IMR-90 (cell line): ENCODE data around the gene SIPA1. TPM values are rescaled to one million over a fixed set of nuclear protein-coding genes. Genes with fewer than 3 reads are reported as not detected.

Experiments
- ATAC-seq: fragments of 200-7000 bp; cut with Tn5 transposase; 2 replicates; pipeline ENCODE4 v1.9.1; 2020; ENCODE audit warnings: low read depth, mild to moderate bottlenecking, moderate library complexity
- BruUV-seq: library from RNA; stranded (reverse); fragments of 400-500 nt; replicated peaks from 2 replicates; lab custom pipeline; 2021; lab: Mats Ljungman, UMichigan
- CTCF ChIA-PET: fragments of 300-600 bp; formaldehyde crosslinking; extraction: SDS; loops from one replicate; lab custom pipeline; 2021; ENCODE audit warnings: antibody characterized with exemption; lab: Yijun Ruan, JAX
- POLR2A ChIA-PET: fragments of 300-600 bp; sonication (Branson Sonifier 250); formaldehyde crosslinking; loops from one replicate; lab custom pipeline; 2022; ENCODE audit warnings: antibody characterized with exemption; ENCODE audit not compliant: unreplicated experiment; lab: Charles Lee
- DNase-seq: peaks from one replicate; pipeline ENCODE4 v3.0.0; 2013
- H2AFZ ChIP-seq: replicated peaks from 2 replicates; pipeline ENCODE3; 2013; ENCODE audit warnings: low read length, mild to moderate bottlenecking; ENCODE audit not compliant: poor library complexity
- H2AK5ac ChIP-seq: 2 replicates; pipeline ENCODE4 v1.6.1; 2013; ENCODE audit warnings: low read depth, low read length, inconsistent platforms
- H2AK9ac ChIP-seq: replicated peaks from 2 replicates; pipeline ENCODE3; 2013; ENCODE audit warnings: mild to moderate bottlenecking, low read depth, low read length, moderate library complexity; ENCODE audit not compliant: poor library complexity
- H2BK120ac ChIP-seq: 2 replicates; pipeline ENCODE4 v1.6.1; 2013; ENCODE audit warnings: low read depth, low read length, inconsistent platforms
- H2BK15ac ChIP-seq: 3 replicates; pipeline ENCODE4 v1.6.1; 2013; ENCODE audit warnings: low read depth, low read length, inconsistent platforms
- H2BK20ac ChIP-seq: 2 replicates; pipeline ENCODE4 v1.6.1; 2013; ENCODE audit warnings: low read depth, mild to moderate bottlenecking, inconsistent platforms, low read length, moderate library complexity
- H2BK5ac ChIP-seq: 2 replicates; pipeline ENCODE4 v1.6.1; 2013; ENCODE audit warnings: mild to moderate bottlenecking, low read depth, low read length, inconsistent platforms; ENCODE audit not compliant: poor library complexity, severe bottlenecking
- H3K14ac ChIP-seq: replicated peaks from 2 replicates; pipeline ENCODE4 v1.6.1; 2013; ENCODE audit warnings: low read depth, low read length, inconsistent platforms
- H3K18ac ChIP-seq: 2 replicates; pipeline ENCODE4 v1.6.1; 2013; ENCODE audit warnings: low read depth, low read length, control low read depth
- H3K23ac ChIP-seq: 2 replicates; pipeline ENCODE4 v1.6.1; 2013; ENCODE audit warnings: low read depth, low read length, inconsistent platforms
- H3K27ac ChIP-seq: 2 replicates; pipeline ENCODE4 v1.5.1; 2013; ENCODE audit warnings: mild to moderate bottlenecking, control low read depth, low read length; ENCODE audit not compliant: insufficient read depth
- H3K27me3 ChIP-seq: 2 replicates; pipeline ENCODE4 v1.6.1; 2013; ENCODE audit warnings: low read length; ENCODE audit not compliant: control insufficient read depth, insufficient read depth
- H3K36me3 ChIP-seq: 2 replicates; pipeline ENCODE4 v1.6.1; 2013; ENCODE audit warnings: low read length, mixed read lengths; ENCODE audit not compliant: control insufficient read depth, insufficient read depth
- H3K4ac ChIP-seq: 2 replicates; pipeline ENCODE4 v1.6.1; 2013; ENCODE audit warnings: low read depth, low read length, inconsistent platforms
- H3K4me1 ChIP-seq: 2 replicates; pipeline ENCODE4 v1.6.1; 2013; ENCODE audit warnings: low read length, mixed read lengths; ENCODE audit not compliant: control insufficient read depth, insufficient read depth
- H3K4me2 ChIP-seq: 2 replicates; pipeline ENCODE4 v1.6.1; 2013; ENCODE audit warnings: low read depth, mild to moderate bottlenecking, control low read depth, low read length, moderate library complexity
- H3K4me3 ChIP-seq: 2 replicates; pipeline ENCODE4 v1.5.1; 2013; ENCODE audit warnings: low read depth, mild to moderate bottlenecking, control low read depth, low read length, moderate library complexity; ENCODE audit not compliant: insufficient read depth
- H3K56ac ChIP-seq: 2 replicates; pipeline ENCODE4 v1.6.1; 2013; ENCODE audit warnings: low read length, inconsistent platforms; ENCODE audit not compliant: insufficient read depth; ENCODE audit errors: extremely low read depth
- H3K79me1 ChIP-seq, 2 experiments: 2 replicates each; pipeline ENCODE4 v1.6.1; 2013; ENCODE audit warnings: low read length in 2 of 2, inconsistent platforms in 1 of 2, low read depth in 1 of 2
- H3K9ac ChIP-seq: 2 replicates; pipeline ENCODE4 v1.6.1; 2013; ENCODE audit warnings: low read depth, low read length, control low read depth
- H3K9me1 ChIP-seq: 2 replicates; pipeline ENCODE4 v1.6.1; 2013; ENCODE audit warnings: low read length, inconsistent platforms; ENCODE audit not compliant: insufficient read depth
- H3K9me3 ChIP-seq: 2 replicates; pipeline ENCODE4 v1.6.1; 2013; ENCODE audit warnings: low read length; ENCODE audit not compliant: control insufficient read depth, insufficient read depth
- H4K20me1 ChIP-seq: 2 replicates; pipeline ENCODE4 v1.6.1; 2013; ENCODE audit warnings: low read length, inconsistent platforms; ENCODE audit not compliant: insufficient read depth
- H4K5ac ChIP-seq: 2 replicates; pipeline ENCODE4 v1.6.1; 2013; ENCODE audit warnings: mild to moderate bottlenecking, low read depth, low read length, control low read depth
- H4K8ac ChIP-seq, 2 experiments: 2 replicates each; pipeline ENCODE4 v1.6.1; 2013; ENCODE audit warnings: low read depth in 2 of 2, low read length in 2 of 2, control low read depth in 1 of 2, inconsistent platforms in 1 of 2
- H4K91ac ChIP-seq: 2 replicates; pipeline ENCODE4 v1.6.1; 2013; ENCODE audit warnings: low read depth, low read length, inconsistent platforms; ENCODE audit not compliant: insufficient read depth
- POLR2A ChIP-seq: IDR thresholded peaks from 2 replicates; pipeline ENCODE4 v1.6.1; 2012; ENCODE audit warnings: mild to moderate bottlenecking, low read depth, low read length
- RFX5 ChIP-seq: IDR thresholded peaks from 2 replicates; pipeline ENCODE4 v1.8.0; 2012; ENCODE audit warnings: low read depth, mild to moderate bottlenecking, low read length, moderate library complexity
- WGBS, 2 experiments: methylation state at CpG; one replicate each; pipeline versions ENCODE4 v1.1.5 to v1.1.7; 2013; ENCODE audit warnings: missing lambda C conversion rate in 2 of 2; ENCODE audit not compliant: insufficient read length in 1 of 2; ENCODE audit errors: extremely low coverage in 2 of 2; 5-methylcytosine and 5-hydroxymethylcytosine counted together
- dilution Hi-C: fragments of 300-500 bp; cut with HindIII; formaldehyde crosslinking; loops from one replicate; pipeline ENCODE4 v1.14.3; 2018; ENCODE audit warnings: low sequenced_read_pairs; ENCODE audit not compliant: unreplicated experiment
- in situ Hi-C: fragments of 300-500 bp; cut with MboI; formaldehyde crosslinking; loops from 3 replicates; pipeline ENCODE4 v1.14.3; 2019; ENCODE audit warnings: low sequenced_read_pairs, inconsistent platforms, mixed read lengths
- intact Hi-C: fragments of 100-400 bp; cut with micrococcal nuclease; formaldehyde crosslinking; loops from 2 replicates; pipeline ENCODE4 v1.10.0; 2022
- polyA plus RNA-seq, 3 experiments: library from polyadenylated mRNA; depleted of rRNA; stranded (reverse); fragments of >200 nt; gene quantifications; 2 replicates each; pipeline ENCODE4 v1.2.3, GENCODE V29; 2012; ENCODE audit warnings: low replicate concordance in 1 of 3
- total RNA-seq: library from RNA; depleted of rRNA; stranded (reverse); fragments of >200 nt; gene quantifications from 2 replicates; pipeline ENCODE4 v1.2.3, GENCODE V29; 2012

Gene SIPA1
- total and polyA plus RNA-seq, 2 of the 4 experiments (the other 2 are of a cell fraction), result 10.6 to 39.7 TPM

GRCh38 chr11:65595543-65596281 lies 42.2 kb upstream of the SIPA1 start, which contains the start of gene KCNK7:
Gene KCNK7, minus strand, starts transcription at chr11:65595800. Its CDS starts 28 bp downstream, at chr11:65595772.
- Histone ChIP-seq H3K9ac (no peak within 1 kb of the TSS), H3K27ac (no peak within 1 kb of the TSS), H3K4me3 (no peak within 1 kb of the TSS), H3K27me3 (no peaks in the 10 kb centered on the region), H2BK20ac (no peak within 1 kb of the TSS), H4K91ac (no peak within 1 kb of the TSS), H3K4me1 (no peaks in the 10 kb centered on the region), H3K56ac (no peak within 1 kb of the TSS), H2AFZ (peak within 1 kb of the TSS; percentile 58), H2BK120ac (no peak within 1 kb of the TSS), H3K14ac (no peak within 1 kb of the TSS), H4K5ac (no peak within 1 kb of the TSS), H4K8ac (no peak within 1 kb of the TSS), H2BK15ac (no peak within 1 kb of the TSS), H3K18ac (no peak within 1 kb of the TSS), H4K20me1 (peaks cover 5% of the 10 kb centered on the region), H3K36me3 (peaks cover 29% of the 10 kb centered on the region), H3K4me2 (no peak within 1 kb of the TSS), H3K9me1 (no peaks in the 10 kb centered on the region), H2AK9ac (peak within 1 kb of the TSS; percentile 72), H3K9me3 (no peaks in the 10 kb centered on the region), H3K79me1 (no peaks in the 10 kb centered on the region), H2AK5ac (no peak within 1 kb of the TSS), H2BK5ac (no peak within 1 kb of the TSS), H3K23ac (no peak within 1 kb of the TSS), H3K4ac (no peak within 1 kb of the TSS)
- no peak for TF ChIP-seq RFX5
- 0 out of 2 replicates have a peak, but pooled peaks have one; percentile 19 for TF ChIP-seq POLR2A
- DNase-seq (no peak), ATAC-seq (peak; percentile 5; the same call in 1 of the 2 replicates)
- in situ Hi-C loops, result no loop called here
- BruUV-seq, result no TSS peak
- CTCF ChIA-PET, result no interaction called here
- 72% methylated on average over 5 of the region's 12 CpGs; no CpG with 5 or more reads in 1 of the 2 experiments for WGBS, 2 experiments
- POLR2A ChIA-PET, result no interaction called here
- intact Hi-C loops, result no loop called here
- dilution Hi-C loops, result no loop called here
